Mesendoderm (in vitro differentiated cells): Measurements from ENCODE around the gene AKIRIN1.

Experiments used
- DNase-seq: peaks from one replicate; pipeline ENCODE4 v3.0.0; 2013
- H2AK5ac ChIP-seq: 2 replicates; pipeline ENCODE4 v1.6.1; 2013; ENCODE audit warnings: low read length, inconsistent platforms
- H2BK120ac ChIP-seq: 2 replicates; pipeline ENCODE4 v1.6.1; 2013; ENCODE audit warnings: low read depth, mild to moderate bottlenecking, low read length, moderate library complexity, mixed read lengths
- H2BK15ac ChIP-seq: replicated peaks from 2 replicates; pipeline ENCODE4 v1.6.1; 2013; ENCODE audit warnings: low read depth, mild to moderate bottlenecking, moderate library complexity
- H2BK5ac ChIP-seq: 2 replicates; pipeline ENCODE4 v1.6.1; 2013; ENCODE audit warnings: low read length, inconsistent platforms
- H3K18ac ChIP-seq: 2 replicates; pipeline ENCODE4 v1.6.1; 2013; ENCODE audit warnings: mild to moderate bottlenecking, low read length, mixed read lengths
- H3K23ac ChIP-seq: one replicate; pipeline ENCODE4 v1.6.1; 2013; ENCODE audit warnings: low read length
- H3K27ac ChIP-seq: 2 replicates; pipeline ENCODE4 v1.5.1; 2013; ENCODE audit warnings: low read depth, mild to moderate bottlenecking, inconsistent platforms, low read length, moderate library complexity
- H3K27me3 ChIP-seq: 2 replicates; pipeline ENCODE4 v1.6.1; 2013; ENCODE audit warnings: low read length, control low read depth, mild to moderate bottlenecking, inconsistent platforms; ENCODE audit not compliant: insufficient read depth, poor library complexity
- H3K36me3 ChIP-seq: 2 replicates; pipeline ENCODE4 v1.6.1; 2013; ENCODE audit warnings: low read length, inconsistent platforms; ENCODE audit not compliant: control insufficient read depth, insufficient read depth
- H3K4ac ChIP-seq: one replicate; pipeline ENCODE4 v1.6.1; 2013; ENCODE audit warnings: low read depth, mild to moderate bottlenecking, low read length, moderate library complexity
- H3K4me1 ChIP-seq: 2 replicates; pipeline ENCODE4 v1.6.1; 2013; ENCODE audit warnings: low read depth, low read length, inconsistent platforms; ENCODE audit not compliant: control insufficient read depth
- H3K4me2 ChIP-seq: 2 replicates; pipeline ENCODE4 v1.6.1; 2013; ENCODE audit warnings: low read length
- H3K4me3 ChIP-seq: 2 replicates; pipeline ENCODE4 v1.5.1; 2013; ENCODE audit warnings: mild to moderate bottlenecking, low read length
- H3K56ac ChIP-seq: one replicate; pipeline ENCODE4 v1.6.1; 2013; ENCODE audit warnings: low read length
- H3K79me1 ChIP-seq: 2 replicates; pipeline ENCODE4 v1.6.1; 2013; ENCODE audit warnings: low read length, inconsistent platforms
- H3K79me2 ChIP-seq: 2 replicates; pipeline ENCODE4 v1.6.1; 2013; ENCODE audit warnings: mild to moderate bottlenecking, low read length; ENCODE audit not compliant: control insufficient read depth, insufficient read depth
- H3K9ac ChIP-seq: 2 replicates; pipeline ENCODE4 v1.6.1; 2013; ENCODE audit warnings: low read length, inconsistent platforms
- H4K5ac ChIP-seq: one replicate; pipeline ENCODE4 v1.6.1; 2013; ENCODE audit warnings: low read length
- H4K8ac ChIP-seq: one replicate; pipeline ENCODE4 v1.6.1; 2013; ENCODE audit warnings: low read depth, mild to moderate bottlenecking, control low read depth, low read length, moderate library complexity
- WGBS: extraction: QIAGEN DNeasy Blood & Tissue Kit; methylation state at CpG from one replicate; pipeline ENCODE4 v1.1.7; 2013; ENCODE audit warnings: low lambda C conversion rate, missing lambda C conversion rate; ENCODE audit not compliant: insufficient coverage; ENCODE audit errors: extremely low coverage; 5-methylcytosine and 5-hydroxymethylcytosine counted together

Gene AKIRIN1

GRCh38 chr1:38990386-38990737 is 714 bp upstream of the AKIRIN1 start:
- peak overlapping the region; percentile 25 for H2BK15ac ChIP-seq
- H3K18ac ChIP-seq = peak overlapping the region; percentile 92
- H3K4me1 ChIP-seq = peaks cover 5% of the 10 kb centered on the region
- H3K79me1 ChIP-seq = no peaks in the 10 kb centered on the region
- H2BK5ac ChIP-seq = no peak overlapping the region
- H3K4me3 ChIP-seq = no peak overlapping the region
- H4K5ac ChIP-seq = no peak overlapping the region
- H3K23ac ChIP-seq = no peak overlapping the region
- peak overlapping the region; percentile 70 for H3K4me2 ChIP-seq
- WGBS = no CpG with 5 or more reads among the region's 5 CpGs
- peak overlapping the region; percentile 75 for H3K4ac ChIP-seq
- H3K79me2 ChIP-seq = peaks cover 42% of the 10 kb centered on the region
- no peak overlapping the region for H2AK5ac ChIP-seq
- DNase-seq = no peak
- H2BK120ac ChIP-seq = peak overlapping the region; percentile 34
- peak overlapping the region; percentile 86 for H3K56ac ChIP-seq
- H3K27me3 ChIP-seq = no peaks in the 10 kb centered on the region
- H4K8ac ChIP-seq = peak overlapping the region; percentile 30
- no peaks in the 10 kb centered on the region for H3K36me3 ChIP-seq
- peak overlapping the region; percentile 79 for H3K27ac ChIP-seq
- peak overlapping the region; percentile 72 for H3K9ac ChIP-seq

- Histone ChIP-seq H4K8ac (peak overlapping the region; percentile 67), H4K5ac (no peak overlapping the region), H3K56ac (peak overlapping the region; percentile 98), H3K23ac (no peak overlapping the region), H2BK120ac (peak overlapping the region; percentile 83), H3K18ac (peak overlapping the region; percentile 99), H2BK5ac (no peak overlapping the region), H3K79me2 (peaks cover 56% of the 10 kb centered on the region), H3K27ac (peak overlapping the region; percentile 98), H3K36me3 (no peaks in the 10 kb centered on the region), H3K4me1 (peaks cover 5% of the 10 kb centered on the region), H3K4me3 (peak overlapping the region; percentile 99), H2AK5ac (peak overlapping the region; percentile 65), H3K79me1 (no peaks in the 10 kb centered on the region), H3K4ac (peak overlapping the region; percentile 100), H2BK15ac (peak overlapping the region; percentile 37), H3K9ac (peak overlapping the region; percentile 99), H3K27me3 (no peaks in the 10 kb centered on the region), H3K4me2 (peak overlapping the region; percentile 84)
- peak; percentile 74 for DNase-seq
- WGBS = no CpG with 5 or more reads among the region's 30 CpGs
Measured at GRCh38 chr1:38991638-38992411, 749 bp downstream of the AKIRIN1 start.

DNA sequence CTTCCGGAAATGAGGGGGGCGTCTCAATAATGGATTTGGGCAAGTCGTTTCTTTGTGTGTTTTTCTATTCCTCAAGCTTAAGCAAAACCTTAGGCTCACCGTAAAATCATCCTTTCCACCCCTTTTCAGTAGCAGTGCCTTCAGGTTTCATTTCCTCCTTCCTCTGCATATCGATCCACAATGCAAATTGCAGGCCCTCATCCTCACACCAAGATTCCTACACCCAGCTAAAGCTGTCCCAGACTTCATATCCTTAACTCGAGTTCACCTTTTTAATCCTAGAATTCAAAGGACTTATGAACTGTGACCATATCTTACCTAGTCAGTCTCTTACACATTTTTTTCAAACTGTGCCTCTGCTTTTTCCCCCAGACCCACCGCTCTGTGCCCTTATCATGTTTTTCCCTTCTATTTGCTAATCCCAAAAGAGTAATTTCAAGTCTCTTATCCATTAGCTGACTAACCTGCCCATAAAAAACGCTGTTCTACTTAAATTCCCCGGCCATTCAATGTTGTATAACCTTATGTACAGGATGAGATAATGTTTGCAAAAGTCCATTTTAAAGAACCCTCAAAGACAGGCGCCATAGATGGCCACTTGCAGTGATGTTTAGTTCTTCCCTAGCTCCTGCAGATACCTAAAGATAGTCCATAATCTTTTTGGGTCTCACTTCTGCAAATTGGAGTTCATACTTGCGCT is 1.5 kb downstream of the AKIRIN1 start:
- no peaks in the 10 kb centered on the region for H3K79me1 ChIP-seq
- H4K8ac ChIP-seq = no peak overlapping the region
- no peaks in the 10 kb centered on the region for H3K27me3 ChIP-seq
- H2BK15ac ChIP-seq = no peak overlapping the region
- peaks cover 5% of the 10 kb centered on the region for H3K4me1 ChIP-seq
- no peak overlapping the region for H4K5ac ChIP-seq
- H3K56ac ChIP-seq = peak overlapping the region; percentile 98
- H3K18ac ChIP-seq = no peak overlapping the region
- peaks cover 2% of the 10 kb centered on the region for H3K36me3 ChIP-seq
- WGBS = no CpG with 5 or more reads among the region's 11 CpGs
- peaks cover 61% of the 10 kb centered on the region for H3K79me2 ChIP-seq
- no peak overlapping the region for H3K23ac ChIP-seq
- H3K9ac ChIP-seq = peak overlapping the region; percentile 99
- peak overlapping the region; percentile 65 for H2AK5ac ChIP-seq
- no peak overlapping the region for H3K27ac ChIP-seq
- no peak overlapping the region for H3K4ac ChIP-seq
- H2BK5ac ChIP-seq = no peak overlapping the region
- H3K4me3 ChIP-seq = peak overlapping the region; percentile 99
- H2BK120ac ChIP-seq = no peak overlapping the region
- peak overlapping the region; percentile 84 for H3K4me2 ChIP-seq
- DNase-seq = peak; percentile 17

DNA sequence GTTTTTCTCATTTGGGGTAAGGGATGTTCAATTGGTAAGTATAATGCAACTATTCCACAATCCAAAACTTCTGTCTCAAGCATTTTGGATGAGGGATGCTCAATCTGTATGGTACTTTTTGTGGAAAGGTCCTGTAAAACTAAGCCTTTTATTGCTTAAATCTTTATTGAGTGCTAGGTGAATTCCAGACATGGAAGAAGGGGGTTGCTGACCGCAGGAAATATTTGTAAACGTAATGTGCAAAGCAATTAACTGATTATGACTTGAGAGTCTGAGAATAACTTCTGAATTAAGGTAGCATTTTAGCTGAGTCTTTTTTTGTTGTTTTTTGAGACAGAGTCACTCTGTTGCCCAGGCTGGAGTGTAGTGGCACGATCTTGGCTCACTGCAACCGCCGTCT is 3.1 kb downstream of the AKIRIN1 start:
- Histone ChIP-seq H3K36me3 (peaks cover 2% of the 10 kb centered on the region), H4K8ac (no peak overlapping the region)
- no CpG with 5 or more reads among the region's 5 CpGs for WGBS

GRCh38 chr1:38997034-38997900 is 6.2 kb downstream of the AKIRIN1 start:
- no peak overlapping the region for H3K27ac ChIP-seq
- H3K36me3 ChIP-seq = peaks cover 6% of the 10 kb centered on the region
- no peak overlapping the region for H3K9ac ChIP-seq

More for the DNA sequence above, 3.1 kb downstream of the AKIRIN1 start:
- no peak overlapping the region for H2BK120ac ChIP-seq
- DNase-seq = no peak
- H3K79me1 ChIP-seq = no peaks in the 10 kb centered on the region
- no peak overlapping the region for H2BK5ac ChIP-seq
- no peak overlapping the region for H3K4ac ChIP-seq
- peaks cover 71% of the 10 kb centered on the region for H3K79me2 ChIP-seq
- peaks cover 5% of the 10 kb centered on the region for H3K4me1 ChIP-seq
- H2BK15ac ChIP-seq = no peak overlapping the region
- no peak overlapping the region for H3K56ac ChIP-seq
- H3K27me3 ChIP-seq = no peaks in the 10 kb centered on the region
- no peak overlapping the region for H3K18ac ChIP-seq
- no peak overlapping the region for H2AK5ac ChIP-seq
- H3K4me3 ChIP-seq = no peak overlapping the region
- H3K9ac ChIP-seq = no peak overlapping the region
- no peak overlapping the region for H4K5ac ChIP-seq
- no peak overlapping the region for H3K27ac ChIP-seq
- H3K23ac ChIP-seq = no peak overlapping the region
- no peak overlapping the region for H3K4me2 ChIP-seq

More at GRCh38 chr1:38997034-38997900, 6.2 kb downstream of the AKIRIN1 start:
- Histone ChIP-seq H3K4me1 (no peaks in the 10 kb centered on the region), H2BK5ac (no peak overlapping the region), H4K8ac (no peak overlapping the region), H3K4ac (no peak overlapping the region), H2BK120ac (no peak overlapping the region), H3K79me2 (peaks cover 60% of the 10 kb centered on the region), H2BK15ac (no peak overlapping the region), H3K27me3 (no peaks in the 10 kb centered on the region), H4K5ac (no peak overlapping the region), H3K23ac (no peak overlapping the region), H3K79me1 (peaks cover 2% of the 10 kb centered on the region), H3K18ac (no peak overlapping the region), H3K56ac (no peak overlapping the region), H3K4me2 (no peak overlapping the region), H2AK5ac (no peak overlapping the region), H3K4me3 (no peak overlapping the region)
- no CpG with 5 or more reads among the region's 4 CpGs for WGBS
- DNase-seq = no peak
